Measurements from ENCODE around the gene LRRC7. TPM values are rescaled to one million over a fixed set of nuclear protein-coding genes. Genes with fewer than 3 reads are reported as not detected.
"Not testable (repeated sequence)": the region's sequence is repeated elsewhere in the genome, so short reads cannot be mapped to it uniquely, and the experiment has no call there.

Gene LRRC7
- total and polyA plus RNA-seq, 2 experiments from 2014 or later, result 1.2 TPM; not detected in 1

GRCh38 chr1:69717834-69718233 is 150.1 kb downstream of the LRRC7 start:
- not testable (repeated sequence) for H3K9me3 Mint-ChIP-seq; H3K27me3 ChIP-seq (ENCODE audit: insufficient read depth); H3K4me1 ChIP-seq (ENCODE audit: insufficient read depth); H3F3A ChIP-seq (replicated peaks; ENCODE audit: low read depth); H3K27ac ChIP-seq (ENCODE audit: low read depth); H3K36me3 Mint-ChIP-seq (ENCODE audit: low read depth); H3K27me3 Mint-ChIP-seq (ENCODE audit: insufficient read depth, low read depth, poor library complexity); ATAC-seq; H3K36me3 ChIP-seq (ENCODE audit: insufficient read depth); H3K27ac Mint-ChIP-seq; H3K4me1 Mint-ChIP-seq; H3K79me2 ChIP-seq (replicated peaks; ENCODE audit: insufficient read depth); H3K4me3 Mint-ChIP-seq; H3K4me2 ChIP-seq; H2AFZ ChIP-seq; DNase-seq (ENCODE audit: low spot score); H3K4me3 ChIP-seq; H3K9me2 ChIP-seq (ENCODE audit: insufficient read depth); H4K20me1 ChIP-seq (replicated peaks; ENCODE audit: insufficient read depth)

GRCh38 chr1:69728206-69728605 is 160.5 kb downstream of the LRRC7 start:
- peaks cover 20% of the 10 kb centered on the region for H3K9me3 Mint-ChIP-seq
- H3K27ac ChIP-seq (ENCODE audit: low read depth), result no peak overlapping the region
- H3K27me3 ChIP-seq (ENCODE audit: insufficient read depth), result no peaks in the 10 kb centered on the region
- H3K4me2 ChIP-seq, result no peak overlapping the region
- H3K27ac Mint-ChIP-seq, result no peak overlapping the region
- H3K4me3 Mint-ChIP-seq, result no peak overlapping the region
- H3F3A ChIP-seq (replicated peaks; ENCODE audit: low read depth), result no peaks in the 10 kb centered on the region
- H3K4me3 ChIP-seq, result no peak overlapping the region
- ATAC-seq (no peak), DNase-seq (ENCODE audit: low spot score) (no peak)
- peaks cover 13% of the 10 kb centered on the region; the same call in 2 of the 3 replicates for H3K36me3 Mint-ChIP-seq (ENCODE audit: low read depth)
- H3K9me2 ChIP-seq (ENCODE audit: insufficient read depth), result no peaks in the 10 kb centered on the region
- H3K79me2 ChIP-seq (replicated peaks; ENCODE audit: insufficient read depth), result no peaks in the 10 kb centered on the region
- H3K4me1 Mint-ChIP-seq, result no peaks in the 10 kb centered on the region
- H3K27me3 Mint-ChIP-seq (ENCODE audit: insufficient read depth, low read depth, poor library complexity), result no peaks in the 10 kb centered on the region
- no peak overlapping the region for H2AFZ ChIP-seq
- H3K4me1 ChIP-seq (ENCODE audit: insufficient read depth), result no peaks in the 10 kb centered on the region
- H3K36me3 ChIP-seq (ENCODE audit: insufficient read depth), result no peaks in the 10 kb centered on the region
- H4K20me1 ChIP-seq (replicated peaks; ENCODE audit: insufficient read depth), result no peaks in the 10 kb centered on the region
- TF ChIP-seq POLR2AphosphoS5 (IDR thresholded peaks at IDR 0.05; ENCODE audit: low read depth) (no peak), ZNF331 (CRISPR knock-in tag; IDR thresholded peaks at IDR 0.05; ENCODE audit: low read depth) (no peak), STAT1 (IDR thresholded peaks at IDR 0.05; ENCODE audit: unreplicated experiment) (no peak), NANOG (IDR thresholded peaks at IDR 0.05; ENCODE audit: borderline replicate concordance) (no peak), JUNB (IDR thresholded peaks at IDR 0.05; ENCODE audit: unreplicated experiment) (no peak), CREB1 (CRISPR knock-in tag; IDR thresholded peaks at IDR 0.05; ENCODE audit: low read depth) (no peak), EZH2phosphoT487 (IDR thresholded peaks at IDR 0.05; ENCODE audit: unreplicated experiment) (no peak)
- TF ChIP-seq, protein P1, sequence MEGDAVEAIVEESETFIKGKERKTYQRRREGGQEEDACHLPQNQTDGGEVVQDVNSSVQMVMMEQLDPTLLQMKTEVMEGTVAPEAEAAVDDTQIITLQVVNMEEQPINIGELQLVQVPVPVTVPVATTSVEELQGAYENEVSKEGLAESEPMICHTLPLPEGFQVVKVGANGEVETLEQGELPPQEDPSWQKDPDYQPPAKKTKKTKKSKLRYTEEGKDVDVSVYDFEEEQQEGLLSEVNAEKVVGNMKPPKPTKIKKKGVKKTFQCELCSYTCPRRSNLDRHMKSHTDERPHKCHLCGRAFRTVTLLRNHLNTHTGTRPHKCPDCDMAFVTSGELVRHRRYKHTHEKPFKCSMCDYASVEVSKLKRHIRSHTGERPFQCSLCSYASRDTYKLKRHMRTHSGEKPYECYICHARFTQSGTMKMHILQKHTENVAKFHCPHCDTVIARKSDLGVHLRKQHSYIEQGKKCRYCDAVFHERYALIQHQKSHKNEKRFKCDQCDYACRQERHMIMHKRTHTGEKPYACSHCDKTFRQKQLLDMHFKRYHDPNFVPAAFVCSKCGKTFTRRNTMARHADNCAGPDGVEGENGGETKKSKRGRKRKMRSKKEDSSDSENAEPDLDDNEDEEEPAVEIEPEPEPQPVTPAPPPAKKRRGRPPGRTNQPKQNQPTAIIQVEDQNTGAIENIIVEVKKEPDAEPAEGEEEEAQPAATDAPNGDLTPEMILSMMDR (conservative IDR thresholded peaks at IDR 0.05; ENCODE audit: low read depth in 2 of 2), result no peak
- TF ChIP-seq, protein P2, sequence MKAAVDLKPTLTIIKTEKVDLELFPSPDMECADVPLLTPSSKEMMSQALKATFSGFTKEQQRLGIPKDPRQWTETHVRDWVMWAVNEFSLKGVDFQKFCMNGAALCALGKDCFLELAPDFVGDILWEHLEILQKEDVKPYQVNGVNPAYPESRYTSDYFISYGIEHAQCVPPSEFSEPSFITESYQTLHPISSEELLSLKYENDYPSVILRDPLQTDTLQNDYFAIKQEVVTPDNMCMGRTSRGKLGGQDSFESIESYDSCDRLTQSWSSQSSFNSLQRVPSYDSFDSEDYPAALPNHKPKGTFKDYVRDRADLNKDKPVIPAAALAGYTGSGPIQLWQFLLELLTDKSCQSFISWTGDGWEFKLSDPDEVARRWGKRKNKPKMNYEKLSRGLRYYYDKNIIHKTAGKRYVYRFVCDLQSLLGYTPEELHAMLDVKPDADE (IDR thresholded peaks at IDR 0.05), result no peak
- TF ChIP-seq, protein P3, sequence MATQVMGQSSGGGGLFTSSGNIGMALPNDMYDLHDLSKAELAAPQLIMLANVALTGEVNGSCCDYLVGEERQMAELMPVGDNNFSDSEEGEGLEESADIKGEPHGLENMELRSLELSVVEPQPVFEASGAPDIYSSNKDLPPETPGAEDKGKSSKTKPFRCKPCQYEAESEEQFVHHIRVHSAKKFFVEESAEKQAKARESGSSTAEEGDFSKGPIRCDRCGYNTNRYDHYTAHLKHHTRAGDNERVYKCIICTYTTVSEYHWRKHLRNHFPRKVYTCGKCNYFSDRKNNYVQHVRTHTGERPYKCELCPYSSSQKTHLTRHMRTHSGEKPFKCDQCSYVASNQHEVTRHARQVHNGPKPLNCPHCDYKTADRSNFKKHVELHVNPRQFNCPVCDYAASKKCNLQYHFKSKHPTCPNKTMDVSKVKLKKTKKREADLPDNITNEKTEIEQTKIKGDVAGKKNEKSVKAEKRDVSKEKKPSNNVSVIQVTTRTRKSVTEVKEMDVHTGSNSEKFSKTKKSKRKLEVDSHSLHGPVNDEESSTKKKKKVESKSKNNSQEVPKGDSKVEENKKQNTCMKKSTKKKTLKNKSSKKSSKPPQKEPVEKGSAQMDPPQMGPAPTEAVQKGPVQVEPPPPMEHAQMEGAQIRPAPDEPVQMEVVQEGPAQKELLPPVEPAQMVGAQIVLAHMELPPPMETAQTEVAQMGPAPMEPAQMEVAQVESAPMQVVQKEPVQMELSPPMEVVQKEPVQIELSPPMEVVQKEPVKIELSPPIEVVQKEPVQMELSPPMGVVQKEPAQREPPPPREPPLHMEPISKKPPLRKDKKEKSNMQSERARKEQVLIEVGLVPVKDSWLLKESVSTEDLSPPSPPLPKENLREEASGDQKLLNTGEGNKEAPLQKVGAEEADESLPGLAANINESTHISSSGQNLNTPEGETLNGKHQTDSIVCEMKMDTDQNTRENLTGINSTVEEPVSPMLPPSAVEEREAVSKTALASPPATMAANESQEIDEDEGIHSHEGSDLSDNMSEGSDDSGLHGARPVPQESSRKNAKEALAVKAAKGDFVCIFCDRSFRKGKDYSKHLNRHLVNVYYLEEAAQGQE (IDR thresholded peaks at IDR 0.05; ENCODE audit: unreplicated experiment), result no peak
- TF ChIP-seq, protein P4, sequence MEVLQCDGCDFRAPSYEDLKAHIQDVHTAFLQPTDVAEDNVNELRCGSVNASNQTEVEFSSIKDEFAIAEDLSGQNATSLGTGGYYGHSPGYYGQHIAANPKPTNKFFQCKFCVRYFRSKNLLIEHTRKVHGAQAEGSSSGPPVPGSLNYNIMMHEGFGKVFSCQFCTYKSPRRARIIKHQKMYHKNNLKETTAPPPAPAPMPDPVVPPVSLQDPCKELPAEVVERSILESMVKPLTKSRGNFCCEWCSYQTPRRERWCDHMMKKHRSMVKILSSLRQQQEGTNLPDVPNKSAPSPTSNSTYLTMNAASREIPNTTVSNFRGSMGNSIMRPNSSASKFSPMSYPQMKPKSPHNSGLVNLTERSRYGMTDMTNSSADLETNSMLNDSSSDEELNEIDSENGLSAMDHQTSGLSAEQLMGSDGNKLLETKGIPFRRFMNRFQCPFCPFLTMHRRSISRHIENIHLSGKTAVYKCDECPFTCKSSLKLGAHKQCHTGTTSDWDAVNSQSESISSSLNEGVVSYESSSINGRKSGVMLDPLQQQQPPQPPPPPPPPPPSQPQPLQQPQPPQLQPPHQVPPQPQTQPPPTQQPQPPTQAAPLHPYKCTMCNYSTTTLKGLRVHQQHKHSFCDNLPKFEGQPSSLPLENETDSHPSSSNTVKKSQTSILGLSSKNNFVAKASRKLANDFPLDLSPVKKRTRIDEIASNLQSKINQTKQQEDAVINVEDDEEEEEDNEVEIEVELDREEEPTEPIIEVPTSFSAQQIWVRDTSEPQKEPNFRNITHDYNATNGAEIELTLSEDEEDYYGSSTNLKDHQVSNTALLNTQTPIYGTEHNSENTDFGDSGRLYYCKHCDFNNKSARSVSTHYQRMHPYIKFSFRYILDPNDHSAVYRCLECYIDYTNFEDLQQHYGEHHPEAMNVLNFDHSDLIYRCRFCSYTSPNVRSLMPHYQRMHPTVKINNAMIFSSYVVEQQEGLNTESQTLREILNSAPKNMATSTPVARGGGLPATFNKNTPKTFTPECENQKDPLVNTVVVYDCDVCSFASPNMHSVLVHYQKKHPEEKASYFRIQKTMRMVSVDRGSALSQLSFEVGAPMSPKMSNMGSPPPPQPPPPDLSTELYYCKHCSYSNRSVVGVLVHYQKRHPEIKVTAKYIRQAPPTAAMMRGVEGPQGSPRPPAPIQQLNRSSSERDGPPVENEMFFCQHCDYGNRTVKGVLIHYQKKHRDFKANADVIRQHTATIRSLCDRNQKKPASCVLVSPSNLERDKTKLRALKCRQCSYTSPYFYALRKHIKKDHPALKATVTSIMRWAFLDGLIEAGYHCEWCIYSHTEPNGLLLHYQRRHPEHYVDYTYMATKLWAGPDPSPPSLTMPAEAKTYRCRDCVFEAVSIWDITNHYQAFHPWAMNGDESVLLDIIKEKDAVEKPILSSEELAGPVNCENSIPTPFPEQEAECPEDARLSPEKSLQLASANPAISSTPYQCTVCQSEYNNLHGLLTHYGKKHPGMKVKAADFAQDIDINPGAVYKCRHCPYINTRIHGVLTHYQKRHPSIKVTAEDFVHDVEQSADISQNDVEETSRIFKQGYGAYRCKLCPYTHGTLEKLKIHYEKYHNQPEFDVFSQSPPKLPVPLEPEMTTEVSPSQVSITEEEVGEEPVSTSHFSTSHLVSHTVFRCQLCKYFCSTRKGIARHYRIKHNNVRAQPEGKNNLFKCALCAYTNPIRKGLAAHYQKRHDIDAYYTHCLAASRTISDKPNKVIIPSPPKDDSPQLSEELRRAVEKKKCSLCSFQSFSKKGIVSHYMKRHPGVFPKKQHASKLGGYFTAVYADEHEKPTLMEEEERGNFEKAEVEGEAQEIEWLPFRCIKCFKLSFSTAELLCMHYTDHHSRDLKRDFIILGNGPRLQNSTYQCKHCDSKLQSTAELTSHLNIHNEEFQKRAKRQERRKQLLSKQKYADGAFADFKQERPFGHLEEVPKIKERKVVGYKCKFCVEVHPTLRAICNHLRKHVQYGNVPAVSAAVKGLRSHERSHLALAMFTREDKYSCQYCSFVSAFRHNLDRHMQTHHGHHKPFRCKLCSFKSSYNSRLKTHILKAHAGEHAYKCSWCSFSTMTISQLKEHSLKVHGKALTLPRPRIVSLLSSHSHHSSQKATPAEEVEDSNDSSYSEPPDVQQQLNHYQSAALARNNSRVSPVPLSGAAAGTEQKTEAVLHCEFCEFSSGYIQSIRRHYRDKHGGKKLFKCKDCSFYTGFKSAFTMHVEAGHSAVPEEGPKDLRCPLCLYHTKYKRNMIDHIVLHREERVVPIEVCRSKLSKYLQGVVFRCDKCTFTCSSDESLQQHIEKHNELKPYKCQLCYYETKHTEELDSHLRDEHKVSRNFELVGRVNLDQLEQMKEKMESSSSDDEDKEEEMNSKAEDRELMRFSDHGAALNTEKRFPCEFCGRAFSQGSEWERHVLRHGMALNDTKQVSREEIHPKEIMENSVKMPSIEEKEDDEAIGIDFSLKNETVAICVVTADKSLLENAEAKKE (CRISPR knock-in tag; IDR thresholded peaks at IDR 0.05), result no peak
